Lower lobe of right lung (tissue), 2 donors: Measurements from ENCODE around the gene PAN3. TPM values are rescaled to one million over a fixed set of nuclear protein-coding genes. Genes with fewer than 3 reads are reported as not detected.

Source experiments
- ATAC-seq, 2 donors: fragments of 200-7000 bp; cut with Tn5 transposase; one replicate each; pipeline ENCODE4 v1.9.1; 2020 to 2022; ENCODE audit warnings: mild to moderate bottlenecking in 2 of 2, moderate library complexity in 2 of 2
- DNase-seq: peaks from one replicate; pipeline ENCODE4 v3.0.0-alpha.2; 2020
- H3K27ac ChIP-seq: fragments of 200-600 bp; one replicate; pipeline ENCODE4 v1.8.0; 2022
- H3K27me3 ChIP-seq: fragments of 200-600 bp; one replicate; pipeline ENCODE4 v1.8.0; 2022; ENCODE audit warnings: low read depth
- H3K36me3 ChIP-seq: fragments of 200-600 bp; one replicate; pipeline ENCODE4 v1.8.0; 2022; ENCODE audit warnings: mild to moderate bottlenecking
- H3K4me1 ChIP-seq: fragments of 200-600 bp; one replicate; pipeline ENCODE4 v1.8.0; 2022
- H3K4me3 ChIP-seq: fragments of 200-600 bp; one replicate; pipeline ENCODE4 v1.8.0; 2022; ENCODE audit warnings: mild to moderate bottlenecking
- H3K9me3 ChIP-seq: fragments of 200-600 bp; one replicate; pipeline ENCODE4 v1.8.0; 2022
- CTCF ChIP-seq: fragments of 200-600 bp; IDR thresholded peaks from one replicate; pipeline ENCODE4 v1.8.0; 2022; ENCODE audit warnings: antibody characterized with exemption, mild to moderate bottlenecking
- intact Hi-C: fragments of 100-400 bp; cut with DNase I; formaldehyde crosslinking; loops from one replicate; pipeline ENCODE4 v1.11.0; 2022
- total RNA-seq: library from RNA; stranded (reverse); fragmentation: NEBNext Ultra II Directional; extraction: Animal tissue kit (Norgen Biotek cat#: 25700); gene quantifications from one replicate; pipeline ENCODE4 v1.2.1, GENCODE V29; 2021
- donor health status: DM: no; HTN: yes; CAD: no; lungs with severe emphysema.

PAN3 gene
- total RNA-seq, 1 donor from 2014 or later, result 36.2 TPM

GRCh38 chr13:28245465-28245864 is 107.1 kb downstream of the PAN3 start:
- intact Hi-C loops, result no loop called here
- Histone ChIP-seq H3K4me1 (no peaks in the 10 kb centered on the region), H3K27ac (no peak overlapping the region), H3K36me3 (peaks cover 15% of the 10 kb centered on the region), H3K27me3 (no peaks in the 10 kb centered on the region), H3K9me3 (no peaks in the 10 kb centered on the region), H3K4me3 (no peak overlapping the region)
- DNase-seq (no peak), ATAC-seq (no peak)
- no peak for TF ChIP-seq CTCF

- Histone ChIP-seq H3K4me3 (no peak overlapping the region), H3K27ac (no peak overlapping the region), H3K9me3 (no peaks in the 10 kb centered on the region), H3K4me1 (no peaks in the 10 kb centered on the region), H3K27me3 (no peaks in the 10 kb centered on the region), H3K36me3 (peaks cover 6% of the 10 kb centered on the region)
- DNase-seq, result no peak
- no peak for ATAC-seq
- intact Hi-C loops, result no loop called here
- no peak for TF ChIP-seq CTCF
Observed at GRCh38 chr13:28246891-28247290, 108.5 kb downstream of the PAN3 start.

- peaks cover 6% of the 10 kb centered on the region for H3K36me3 ChIP-seq
- no peaks in the 10 kb centered on the region for H3K27me3 ChIP-seq
- no peak for ATAC-seq
- H3K4me1 ChIP-seq, result no peaks in the 10 kb centered on the region
- no peak for TF ChIP-seq CTCF
- no peak overlapping the region for H3K27ac ChIP-seq
- DNase-seq, result no peak
- intact Hi-C loops, result no loop called here
- no peaks in the 10 kb centered on the region for H3K9me3 ChIP-seq
- no peak overlapping the region for H3K4me3 ChIP-seq
Observed at GRCh38 chr13:28248080-28248479, 109.7 kb downstream of the PAN3 start.

- DNase-seq, result no peak
- Histone ChIP-seq H3K27me3 (no peaks in the 10 kb centered on the region), H3K36me3 (peaks cover 6% of the 10 kb centered on the region), H3K9me3 (no peaks in the 10 kb centered on the region), H3K4me3 (no peak overlapping the region), H3K4me1 (no peaks in the 10 kb centered on the region), H3K27ac (no peak overlapping the region)
- ATAC-seq, result no peak
- TF ChIP-seq CTCF, result no peak
- intact Hi-C loops, result no loop called here
Observed at GRCh38 chr13:28250542-28250941, 112.2 kb downstream of the PAN3 start.

GRCh38 chr13:28251466-28251865 is 113.1 kb downstream of the PAN3 start:
- no peak for DNase-seq
- H3K27ac ChIP-seq, result no peak overlapping the region
- no peak for TF ChIP-seq CTCF
- H3K4me1 ChIP-seq, result no peaks in the 10 kb centered on the region
- no peaks in the 10 kb centered on the region for H3K27me3 ChIP-seq
- H3K36me3 ChIP-seq, result peaks cover 11% of the 10 kb centered on the region
- H3K4me3 ChIP-seq, result no peak overlapping the region
- intact Hi-C loops, result no loop called here
- no peak for ATAC-seq
- no peaks in the 10 kb centered on the region for H3K9me3 ChIP-seq

- TF ChIP-seq CTCF, result no peak
- Histone ChIP-seq H3K4me1 (no peaks in the 10 kb centered on the region), H3K27me3 (no peaks in the 10 kb centered on the region), H3K36me3 (peaks cover 20% of the 10 kb centered on the region), H3K27ac (no peak overlapping the region), H3K9me3 (no peaks in the 10 kb centered on the region), H3K4me3 (no peak overlapping the region)
- intact Hi-C loops, result no loop called here
- ATAC-seq, result no peak
- no peak for DNase-seq
Observed at GRCh38 chr13:28252547-28252946, 114.2 kb downstream of the PAN3 start.
